Measurements from ENCODE around the gene CRTC3.

CRTC3 gene

GRCh38 chr15:90530250-90531051, 728 bp downstream of the CRTC3 start:
- Histone ChIP-seq H2AFZ (ENCODE audit: low read depth, low read length) (peak overlapping the region; percentile 27), H3K4me3 (ENCODE audit: low read length) (peak overlapping the region; percentile 59), H3K9me3 (ENCODE audit: low read length) (no peaks in the 10 kb centered on the region), H3K4me1 (ENCODE audit: insufficient read depth, low read length) (peaks cover 9% of the 10 kb centered on the region), H3K27me3 (ENCODE audit: insufficient read depth, low read length) (no peaks in the 10 kb centered on the region), H3K36me3 (ENCODE audit: insufficient read depth, low read length) (no peaks in the 10 kb centered on the region)

- Histone ChIP-seq H3K4me3 (ENCODE audit: low read length) (peak overlapping the region; percentile 59), H3K9me3 (ENCODE audit: low read length) (no peaks in the 10 kb centered on the region), H3K4me1 (ENCODE audit: insufficient read depth, low read length) (peaks cover 9% of the 10 kb centered on the region), H2AFZ (ENCODE audit: low read depth, low read length) (peak overlapping the region; percentile 27), H3K36me3 (ENCODE audit: insufficient read depth, low read length) (no peaks in the 10 kb centered on the region), H3K27me3 (ENCODE audit: insufficient read depth, low read length) (no peaks in the 10 kb centered on the region)
These were observed 1.4 kb downstream of the CRTC3 start for GRCh38 chr15:90531147-90531546.

GRCh38 chr15:90535254-90535653, 5.5 kb downstream of the CRTC3 start:
- H3K4me1 ChIP-seq (ENCODE audit: insufficient read depth, low read length): peaks cover 7% of the 10 kb centered on the region
- no peaks in the 10 kb centered on the region for H3K9me3 ChIP-seq (ENCODE audit: low read length)

GRCh38 chr15:90539789-90540188, 10.1 kb downstream of the CRTC3 start:
- Histone ChIP-seq H3K36me3 (ENCODE audit: insufficient read depth, low read length) (peaks cover 5% of the 10 kb centered on the region), H3K27me3 (ENCODE audit: insufficient read depth, low read length) (no peaks in the 10 kb centered on the region), H3K4me3 (ENCODE audit: low read length) (no peak overlapping the region), H2AFZ (ENCODE audit: low read depth, low read length) (no peak overlapping the region), H3K4me1 (ENCODE audit: insufficient read depth, low read length) (no peaks in the 10 kb centered on the region), H3K9me3 (ENCODE audit: low read length) (no peaks in the 10 kb centered on the region)

More at GRCh38 chr15:90535254-90535653, 5.5 kb downstream of the CRTC3 start:
- H3K36me3 ChIP-seq (ENCODE audit: insufficient read depth, low read length): no peaks in the 10 kb centered on the region
- H3K27me3 ChIP-seq (ENCODE audit: insufficient read depth, low read length): no peaks in the 10 kb centered on the region
- H3K4me3 ChIP-seq (ENCODE audit: low read length): no peak overlapping the region
- H2AFZ ChIP-seq (ENCODE audit: low read depth, low read length): no peak overlapping the region

- no peak overlapping the region for H2AFZ ChIP-seq (ENCODE audit: low read depth, low read length)
- H3K9me3 ChIP-seq (ENCODE audit: low read length): no peaks in the 10 kb centered on the region
- no peaks in the 10 kb centered on the region for H3K4me1 ChIP-seq (ENCODE audit: insufficient read depth, low read length)
- H3K4me3 ChIP-seq (ENCODE audit: low read length): no peak overlapping the region
- no peaks in the 10 kb centered on the region for H3K27me3 ChIP-seq (ENCODE audit: insufficient read depth, low read length)
- H3K36me3 ChIP-seq (ENCODE audit: insufficient read depth, low read length): peaks cover 5% of the 10 kb centered on the region
These were observed 11.0 kb downstream of the CRTC3 start for GRCh38 chr15:90540768-90541167.

- H2AFZ ChIP-seq (ENCODE audit: low read depth, low read length): no peak overlapping the region
- no peaks in the 10 kb centered on the region for H3K27me3 ChIP-seq (ENCODE audit: insufficient read depth, low read length)
- peaks cover 5% of the 10 kb centered on the region for H3K36me3 ChIP-seq (ENCODE audit: insufficient read depth, low read length)
- peaks cover 2% of the 10 kb centered on the region for H3K4me1 ChIP-seq (ENCODE audit: insufficient read depth, low read length)
- H3K9me3 ChIP-seq (ENCODE audit: low read length): no peaks in the 10 kb centered on the region
- H3K4me3 ChIP-seq (ENCODE audit: low read length): no peak overlapping the region
These were observed 15.4 kb downstream of the CRTC3 start for GRCh38 chr15:90545095-90545494.

- Histone ChIP-seq H3K9me3 (ENCODE audit: low read length) (no peaks in the 10 kb centered on the region), H3K4me1 (ENCODE audit: insufficient read depth, low read length) (peaks cover 2% of the 10 kb centered on the region), H3K27me3 (ENCODE audit: insufficient read depth, low read length) (no peaks in the 10 kb centered on the region), H3K4me3 (ENCODE audit: low read length) (no peak overlapping the region), H2AFZ (ENCODE audit: low read depth, low read length) (no peak overlapping the region), H3K36me3 (ENCODE audit: insufficient read depth, low read length) (peaks cover 7% of the 10 kb centered on the region)
These were observed 17.8 kb downstream of the CRTC3 start for GRCh38 chr15:90547540-90547939.

GRCh38 chr15:90550919-90551318, 21.2 kb downstream of the CRTC3 start:
- H3K27me3 ChIP-seq (ENCODE audit: insufficient read depth, low read length): no peaks in the 10 kb centered on the region
- no peak overlapping the region for H3K4me3 ChIP-seq (ENCODE audit: low read length)
- peaks cover 2% of the 10 kb centered on the region for H3K36me3 ChIP-seq (ENCODE audit: insufficient read depth, low read length)
- H3K9me3 ChIP-seq (ENCODE audit: low read length): no peaks in the 10 kb centered on the region
- H2AFZ ChIP-seq (ENCODE audit: low read depth, low read length): no peak overlapping the region
- H3K4me1 ChIP-seq (ENCODE audit: insufficient read depth, low read length): peaks cover 13% of the 10 kb centered on the region

- no peaks in the 10 kb centered on the region for H3K9me3 ChIP-seq (ENCODE audit: low read length)
- no peak overlapping the region for H2AFZ ChIP-seq (ENCODE audit: low read depth, low read length)
- H3K4me1 ChIP-seq (ENCODE audit: insufficient read depth, low read length): peaks cover 13% of the 10 kb centered on the region
- H3K27me3 ChIP-seq (ENCODE audit: insufficient read depth, low read length): no peaks in the 10 kb centered on the region
- H3K36me3 ChIP-seq (ENCODE audit: insufficient read depth, low read length): peaks cover 2% of the 10 kb centered on the region
- no peak overlapping the region for H3K4me3 ChIP-seq (ENCODE audit: low read length)
These were observed 22.6 kb downstream of the CRTC3 start for GRCh38 chr15:90552162-90552928.

GRCh38 chr15:90552929-90553211, 23.1 kb downstream of the CRTC3 start:
- Histone ChIP-seq H3K27me3 (ENCODE audit: insufficient read depth, low read length) (no peaks in the 10 kb centered on the region), H3K36me3 (ENCODE audit: insufficient read depth, low read length) (peaks cover 2% of the 10 kb centered on the region), H3K9me3 (ENCODE audit: low read length) (no peaks in the 10 kb centered on the region), H3K4me1 (ENCODE audit: insufficient read depth, low read length) (peaks cover 11% of the 10 kb centered on the region), H2AFZ (ENCODE audit: low read depth, low read length) (no peak overlapping the region), H3K4me3 (ENCODE audit: low read length) (no peak overlapping the region)

GRCh38 chr15:90553248-90553745, 23.6 kb downstream of the CRTC3 start:
- no peak overlapping the region for H3K4me3 ChIP-seq (ENCODE audit: low read length)
- H2AFZ ChIP-seq (ENCODE audit: low read depth, low read length): no peak overlapping the region
- no peaks in the 10 kb centered on the region for H3K27me3 ChIP-seq (ENCODE audit: insufficient read depth, low read length)
- peaks cover 2% of the 10 kb centered on the region for H3K36me3 ChIP-seq (ENCODE audit: insufficient read depth, low read length)
- H3K4me1 ChIP-seq (ENCODE audit: insufficient read depth, low read length): peaks cover 11% of the 10 kb centered on the region
- no peaks in the 10 kb centered on the region for H3K9me3 ChIP-seq (ENCODE audit: low read length)

GRCh38 chr15:90557186-90558084, 27.7 kb downstream of the CRTC3 start:
- H3K9me3 ChIP-seq (ENCODE audit: low read length): no peaks in the 10 kb centered on the region
- no peak overlapping the region for H2AFZ ChIP-seq (ENCODE audit: low read depth, low read length)
- no peaks in the 10 kb centered on the region for H3K27me3 ChIP-seq (ENCODE audit: insufficient read depth, low read length)
- peaks cover 20% of the 10 kb centered on the region for H3K4me1 ChIP-seq (ENCODE audit: insufficient read depth, low read length)
- no peak overlapping the region for H3K4me3 ChIP-seq (ENCODE audit: low read length)
- no peaks in the 10 kb centered on the region for H3K36me3 ChIP-seq (ENCODE audit: insufficient read depth, low read length)

GRCh38 chr15:90558171-90558573, 28.4 kb downstream of the CRTC3 start:
- Histone ChIP-seq H3K27me3 (ENCODE audit: insufficient read depth, low read length) (no peaks in the 10 kb centered on the region), H2AFZ (ENCODE audit: low read depth, low read length) (no peak overlapping the region), H3K4me1 (ENCODE audit: insufficient read depth, low read length) (peaks cover 14% of the 10 kb centered on the region), H3K36me3 (ENCODE audit: insufficient read depth, low read length) (no peaks in the 10 kb centered on the region), H3K4me3 (ENCODE audit: low read length) (no peak overlapping the region), H3K9me3 (ENCODE audit: low read length) (no peaks in the 10 kb centered on the region)

Measured in neuron (in vitro differentiated cells).